GM21526 (cell line): ENCODE measurements around the gene FGD5.

Experiments
- ATAC-seq: cut with Tn5 transposase; IDR thresholded peaks from one replicate; pipeline ENCODE4 v1.9.1; 2021; ENCODE audit warnings: moderate library complexity; ENCODE audit not compliant: unreplicated experiment, low FRiP score

FGD5 gene

DNA sequence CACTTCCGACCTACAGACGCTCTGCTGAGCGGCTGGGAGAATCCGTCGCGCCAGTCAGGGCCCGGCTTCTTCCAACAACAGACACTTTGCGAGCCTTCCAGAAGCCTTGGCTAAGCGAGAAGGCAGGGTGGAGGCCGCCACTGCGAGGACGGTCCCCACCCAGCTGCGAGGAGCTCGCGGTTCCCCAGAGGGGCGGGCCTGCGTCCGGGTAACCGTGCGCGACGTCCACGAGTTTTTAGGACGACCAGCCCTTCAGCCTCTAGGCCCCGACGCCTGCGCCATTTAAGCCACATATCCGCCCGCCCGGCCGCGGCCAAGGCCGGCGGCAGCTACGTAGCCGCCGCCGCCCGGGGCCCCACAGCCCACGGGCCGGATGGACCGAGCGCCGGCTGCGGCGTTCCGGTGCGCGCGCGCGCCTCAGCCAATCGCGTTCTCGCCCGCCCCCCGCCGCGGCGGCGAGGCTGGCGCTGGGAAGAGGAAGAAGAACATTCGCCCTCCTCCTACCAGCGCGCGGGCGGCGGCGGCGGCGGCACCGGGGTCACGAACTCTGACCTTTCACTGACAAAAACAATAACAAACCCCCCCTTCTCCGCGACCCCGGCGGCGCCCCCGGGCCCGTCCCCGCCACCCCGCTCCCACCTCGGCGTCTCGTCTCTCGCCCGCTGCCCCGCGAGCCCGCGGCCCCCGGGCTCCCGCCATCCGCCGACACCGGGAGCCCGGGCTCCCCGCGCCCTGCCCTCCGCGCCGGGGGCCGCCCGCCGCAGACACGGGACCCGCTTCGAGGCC lies 128.5 kb downstream of the FGD5 start, which contains the start of gene NR2C2:
Gene NR2C2 (plus strand): TSS at position 484 of the 786 bp plus-strand sequence. CDS start 56,332 bp downstream, outside the sequence.
- peak; percentile 52 for ATAC-seq

DNA sequence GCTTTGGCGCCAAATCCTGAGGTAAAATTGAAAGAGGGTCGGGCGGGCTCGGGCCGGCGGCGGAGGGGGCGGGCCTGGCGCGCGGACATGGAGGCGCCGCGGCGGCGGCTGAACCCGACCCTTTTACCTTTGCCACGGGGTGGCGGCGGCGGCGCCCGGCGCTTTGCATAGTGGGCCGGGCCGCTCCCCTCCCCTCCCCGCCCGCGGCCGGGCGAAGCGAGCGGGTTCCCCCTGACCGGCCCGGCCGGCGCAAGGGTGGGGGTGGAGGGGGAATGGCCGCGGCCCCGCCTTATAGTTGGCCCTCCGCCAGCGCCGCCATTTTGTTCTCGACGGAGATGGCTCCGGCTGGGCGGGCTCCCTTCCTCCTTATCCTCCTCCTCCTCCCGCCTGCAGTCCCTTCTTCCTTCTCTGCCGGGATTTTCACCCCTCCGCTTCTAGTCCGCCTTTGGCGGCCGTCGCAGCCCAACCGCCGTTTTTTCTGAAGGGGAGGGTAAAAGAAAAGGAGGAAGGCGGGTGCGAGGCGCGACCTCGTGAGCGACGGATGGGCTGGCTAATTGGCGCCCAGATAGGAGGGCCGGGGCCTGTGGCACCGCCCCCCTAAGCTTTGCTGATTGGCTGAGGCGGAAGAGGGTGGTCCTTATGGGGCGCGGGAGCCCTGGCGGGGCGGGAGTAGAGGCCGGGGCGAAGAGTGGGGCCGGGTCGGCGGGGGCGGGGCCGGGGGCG lies 129.3 kb downstream of the FGD5 start:
- peak; percentile 81 for ATAC-seq

GRCh38 chr3:14948609-14949038 lies 129.9 kb downstream of the FGD5 start:
- ATAC-seq = no peak

GRCh38 chr3:14949126-14949525 lies 130.4 kb downstream of the FGD5 start:
- no peak for ATAC-seq

- no peak for ATAC-seq
Observed at GRCh38 chr3:14950274-14950673, 131.5 kb downstream of the FGD5 start.

DNA sequence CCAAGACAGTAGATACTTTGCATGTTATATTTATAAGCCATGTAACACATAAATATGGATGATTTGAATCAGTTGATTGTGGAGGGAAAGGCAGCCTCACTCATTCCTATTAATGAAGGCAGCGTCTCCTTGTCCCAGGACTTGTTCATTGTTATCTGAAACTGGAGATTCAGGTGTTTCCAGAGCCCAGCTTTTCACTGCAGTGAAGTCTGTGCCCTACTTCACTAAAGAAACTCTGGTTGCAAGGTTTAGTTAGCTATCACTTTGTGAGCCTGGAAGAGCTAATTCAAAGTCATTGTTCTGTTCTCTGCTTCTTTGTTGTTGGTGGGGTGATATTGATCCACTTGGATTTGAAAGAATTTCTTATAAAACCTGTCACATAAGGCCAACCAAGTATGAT lies 138.4 kb downstream of the FGD5 start:
- ATAC-seq = no peak

- no peak for ATAC-seq
Observed at GRCh38 chr3:14957925-14958324, 139.2 kb downstream of the FGD5 start.

- ATAC-seq = peak; percentile 38
Observed at GRCh38 chr3:14959359-14959943, 140.7 kb downstream of the FGD5 start.

GRCh38 chr3:14962762-14963161 lies 144.0 kb downstream of the FGD5 start:
- ATAC-seq = no peak

DNA sequence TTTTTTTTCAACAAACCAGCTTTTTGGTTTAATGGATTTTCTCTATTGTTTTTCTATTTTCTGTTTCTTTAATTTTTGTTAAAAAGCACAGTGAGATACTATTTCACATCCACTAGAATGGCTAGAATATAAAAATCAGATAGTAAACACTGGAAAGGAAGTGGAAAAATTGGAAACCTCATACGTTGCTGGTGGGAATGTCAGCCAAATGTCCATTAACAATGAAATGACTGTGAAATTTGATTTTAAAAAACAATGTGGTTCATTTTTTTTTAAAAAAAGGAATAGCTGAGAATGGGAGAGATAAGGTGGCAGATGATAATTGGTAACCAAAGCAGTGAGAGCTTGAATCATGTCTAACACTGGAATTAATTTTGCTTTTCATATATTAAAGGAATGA lies 148.5 kb downstream of the FGD5 start:
- ATAC-seq = no peak

DNA sequence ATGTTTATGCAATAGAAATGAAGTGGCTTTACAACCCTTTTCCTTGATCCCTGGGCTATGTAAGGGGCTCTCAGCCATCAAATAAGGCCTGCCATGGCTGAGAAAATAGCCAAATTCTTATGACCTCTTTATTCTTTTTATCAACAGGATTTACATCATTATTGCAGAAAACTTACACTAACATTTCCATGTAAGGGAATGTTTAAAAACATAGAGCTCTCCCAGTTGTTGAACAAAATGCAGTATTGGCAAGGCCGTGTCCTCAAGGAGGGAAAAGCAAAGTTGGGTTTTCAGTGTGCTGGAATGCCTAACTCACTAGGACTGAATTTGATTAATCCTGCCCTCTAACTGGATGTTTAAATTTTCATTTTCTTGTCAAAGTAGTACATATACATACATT lies 150.9 kb downstream of the FGD5 start:
- no peak for ATAC-seq

DNA sequence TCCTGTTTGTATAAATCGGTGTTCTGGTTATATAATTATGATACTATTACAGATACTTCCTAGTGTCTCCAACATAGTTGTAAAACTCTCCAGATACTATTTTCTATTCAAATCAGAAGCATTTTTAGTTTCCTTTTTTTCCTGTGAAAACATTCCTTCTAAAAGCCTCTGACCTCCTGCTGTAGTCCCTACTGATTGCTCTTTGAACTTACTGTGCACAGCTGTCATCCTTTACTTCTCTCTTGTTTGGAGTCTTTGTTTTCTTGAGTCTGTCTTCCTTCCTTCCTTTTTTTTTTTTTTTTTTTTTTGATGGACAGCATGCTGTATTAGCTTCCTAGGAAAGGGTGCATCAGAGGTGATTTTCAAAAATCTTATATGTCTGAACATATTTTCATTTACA lies 157.6 kb downstream of the FGD5 start:
- no peak for ATAC-seq

DNA sequence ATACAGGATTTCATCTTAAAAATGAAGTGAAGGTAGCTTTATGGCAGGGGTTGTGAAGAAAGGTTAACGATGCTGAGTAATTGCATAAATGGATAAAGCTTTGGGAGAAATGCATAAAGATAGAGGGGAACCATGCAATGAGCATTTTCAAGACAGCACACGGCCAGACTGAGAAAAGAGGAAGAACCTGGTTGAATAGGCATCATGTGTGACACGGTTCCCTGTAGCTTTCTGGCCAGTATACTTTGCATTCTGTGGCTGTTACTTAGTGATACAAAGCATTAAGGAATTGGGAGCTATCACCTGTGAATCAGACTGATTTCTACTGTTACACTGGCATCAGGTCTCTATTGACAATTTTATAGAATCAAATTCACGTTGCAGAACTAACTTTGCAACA lies 161.9 kb downstream of the FGD5 start:
- ATAC-seq = no peak
